Activated CD8-positive, alpha-beta T cell treated with anti-CD3 and anti-CD28 coated beads for 36 hours (primary cell): ENCODE data around the gene TMA7. TPM values are rescaled to one million over a fixed set of nuclear protein-coding genes. Genes with fewer than 3 reads are reported as not detected.

Experiments
- ATAC-seq: fragments of 200-7000 bp; cut with Tn5 transposase; one replicate; pipeline ENCODE4 v1.10.0; 2021; ENCODE audit warnings: mild to moderate bottlenecking, moderate library complexity
- CTCF ChIA-PET: fragments of 350-600 bp; sonication (Branson Sonifier 250); formaldehyde crosslinking; loops from one replicate; lab custom pipeline; 2021; ENCODE audit warnings: antibody characterized with exemption; lab: Charles Lee
- POLR2A ChIA-PET: fragments of 350-600 bp; sonication (Branson Sonifier 250); formaldehyde crosslinking; loops from one replicate; lab custom pipeline; 2021; ENCODE audit warnings: antibody characterized with exemption; lab: Charles Lee
- DNase-seq: peaks from one replicate; pipeline ENCODE4 v3.0.0-alpha.2; 2020
- H3K27ac Mint-ChIP-seq: one replicate; pipeline ENCODE4 v1.8.0; 2021; ENCODE audit warnings: mild to moderate bottlenecking, mixed read lengths
- H3K27me3 Mint-ChIP-seq: one replicate; pipeline ENCODE4 v1.8.0; 2021; ENCODE audit warnings: mixed read lengths
- H3K36me3 Mint-ChIP-seq: one replicate; pipeline ENCODE4 v1.8.0; 2021; ENCODE audit warnings: low read depth, mixed read lengths
- H3K4me1 Mint-ChIP-seq: one replicate; pipeline ENCODE4 v1.8.0; 2021; ENCODE audit warnings: low read depth, mixed read lengths
- H3K4me3 Mint-ChIP-seq: one replicate; pipeline ENCODE4 v1.8.0; 2021; ENCODE audit warnings: mild to moderate bottlenecking, moderate library complexity, mixed read lengths
- H3K9me3 Mint-ChIP-seq: one replicate; pipeline ENCODE4 v1.8.0; 2021; ENCODE audit warnings: mixed read lengths
- intact Hi-C: fragments of 100-400 bp; cut with micrococcal nuclease; formaldehyde crosslinking; loops from one replicate; pipeline ENCODE4 v1.10.0; 2022
- total RNA-seq, 2 experiments: library from RNA; stranded (reverse); gene quantifications; one replicate each; pipeline ENCODE4 v1.2.3, GENCODE V29; 2021
- TF ChIP-seq, protein P1 (sequence below): fragments of 200-600 bp; IDR thresholded peaks from one replicate; pipeline ENCODE4 v1.8.0; 2022; ENCODE audit warnings: antibody characterized with exemption, mild to moderate bottlenecking

TMA7 gene
- total RNA-seq, 2 experiments from 2014 or later = 312 to 334 TPM

DNA sequence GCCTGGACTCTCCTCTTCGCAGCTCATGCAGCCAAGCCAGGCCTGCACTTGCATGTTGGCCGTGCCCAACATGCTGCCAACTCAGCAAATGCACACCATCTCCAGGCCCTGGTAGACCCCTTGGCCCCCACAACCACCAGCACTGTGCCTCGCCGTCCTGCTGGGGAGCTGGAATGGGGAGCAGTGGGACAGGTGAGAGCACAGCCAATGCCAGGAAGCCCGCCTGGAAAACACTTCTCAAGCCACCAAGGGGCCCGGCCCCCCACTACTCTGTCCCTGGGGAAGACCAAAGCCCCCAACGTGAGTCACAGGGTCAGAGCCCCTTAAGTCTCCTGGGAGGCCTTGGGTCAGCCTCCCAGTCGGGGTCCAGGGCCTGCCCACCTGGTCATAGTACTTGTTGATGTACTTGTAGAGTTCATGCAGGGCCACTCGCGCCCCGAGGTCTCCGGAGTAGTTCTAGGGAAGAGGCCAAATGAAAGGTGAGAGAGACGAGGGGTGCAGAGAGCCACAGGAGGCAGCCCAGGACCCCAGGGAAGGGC lies 34.6 kb upstream of the TMA7 start:
- TF ChIP-seq, protein P1, sequence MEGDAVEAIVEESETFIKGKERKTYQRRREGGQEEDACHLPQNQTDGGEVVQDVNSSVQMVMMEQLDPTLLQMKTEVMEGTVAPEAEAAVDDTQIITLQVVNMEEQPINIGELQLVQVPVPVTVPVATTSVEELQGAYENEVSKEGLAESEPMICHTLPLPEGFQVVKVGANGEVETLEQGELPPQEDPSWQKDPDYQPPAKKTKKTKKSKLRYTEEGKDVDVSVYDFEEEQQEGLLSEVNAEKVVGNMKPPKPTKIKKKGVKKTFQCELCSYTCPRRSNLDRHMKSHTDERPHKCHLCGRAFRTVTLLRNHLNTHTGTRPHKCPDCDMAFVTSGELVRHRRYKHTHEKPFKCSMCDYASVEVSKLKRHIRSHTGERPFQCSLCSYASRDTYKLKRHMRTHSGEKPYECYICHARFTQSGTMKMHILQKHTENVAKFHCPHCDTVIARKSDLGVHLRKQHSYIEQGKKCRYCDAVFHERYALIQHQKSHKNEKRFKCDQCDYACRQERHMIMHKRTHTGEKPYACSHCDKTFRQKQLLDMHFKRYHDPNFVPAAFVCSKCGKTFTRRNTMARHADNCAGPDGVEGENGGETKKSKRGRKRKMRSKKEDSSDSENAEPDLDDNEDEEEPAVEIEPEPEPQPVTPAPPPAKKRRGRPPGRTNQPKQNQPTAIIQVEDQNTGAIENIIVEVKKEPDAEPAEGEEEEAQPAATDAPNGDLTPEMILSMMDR = no peak
- Mint-ChIP-seq H3K27ac (no peak overlapping the region), H3K4me1 (no peaks in the 10 kb centered on the region), H3K27me3 (no peaks in the 10 kb centered on the region), H3K9me3 (no peaks in the 10 kb centered on the region), H3K36me3 (no peaks in the 10 kb centered on the region), H3K4me3 (no peak overlapping the region)
- ChIA-PET CTCF (interaction anchor here (1.0 to 12.8 kb wide), 2 partner anchors 29 to 144 kb away, joined by 4 to 312 read pairs; no protein-coding TSS in a partner anchor), POLR2A (no interaction called here)
- DNase-seq (no peak), ATAC-seq (no peak)
- intact Hi-C loops = no loop called here

DNA sequence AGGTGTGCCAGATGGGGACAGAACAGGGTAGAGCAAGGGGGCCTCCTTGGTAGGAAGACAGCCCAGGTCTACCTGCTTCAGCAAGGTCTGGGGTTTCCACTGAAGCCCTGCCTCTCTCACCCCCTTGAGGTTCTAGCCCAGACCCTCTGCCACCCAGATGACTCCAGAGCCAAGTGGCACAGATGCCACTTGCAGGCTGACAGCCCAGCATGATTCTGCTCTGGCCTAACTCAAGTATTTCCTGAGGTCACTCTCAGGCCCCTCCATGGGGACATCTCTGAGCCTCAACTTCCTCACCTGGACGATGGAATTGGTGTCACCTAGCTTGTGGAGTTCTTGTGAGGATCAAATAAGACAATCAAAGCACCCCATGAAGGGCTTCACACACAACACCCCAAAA lies 34.1 kb upstream of the TMA7 start:
- Mint-ChIP-seq H3K4me3 (no peak overlapping the region), H3K9me3 (no peaks in the 10 kb centered on the region), H3K4me1 (no peaks in the 10 kb centered on the region), H3K27me3 (no peaks in the 10 kb centered on the region), H3K36me3 (no peaks in the 10 kb centered on the region), H3K27ac (no peak overlapping the region)
- POLR2A ChIA-PET = no interaction called here
- TF ChIP-seq, protein P1 = no peak
- DNase-seq = no peak
- no peak for ATAC-seq
- intact Hi-C loops = no loop called here
- CTCF ChIA-PET = interaction anchor here (12.8 kb wide), 1 partner anchor 29 kb away, joined by 312 read pairs; no protein-coding TSS in a partner anchor

DNA sequence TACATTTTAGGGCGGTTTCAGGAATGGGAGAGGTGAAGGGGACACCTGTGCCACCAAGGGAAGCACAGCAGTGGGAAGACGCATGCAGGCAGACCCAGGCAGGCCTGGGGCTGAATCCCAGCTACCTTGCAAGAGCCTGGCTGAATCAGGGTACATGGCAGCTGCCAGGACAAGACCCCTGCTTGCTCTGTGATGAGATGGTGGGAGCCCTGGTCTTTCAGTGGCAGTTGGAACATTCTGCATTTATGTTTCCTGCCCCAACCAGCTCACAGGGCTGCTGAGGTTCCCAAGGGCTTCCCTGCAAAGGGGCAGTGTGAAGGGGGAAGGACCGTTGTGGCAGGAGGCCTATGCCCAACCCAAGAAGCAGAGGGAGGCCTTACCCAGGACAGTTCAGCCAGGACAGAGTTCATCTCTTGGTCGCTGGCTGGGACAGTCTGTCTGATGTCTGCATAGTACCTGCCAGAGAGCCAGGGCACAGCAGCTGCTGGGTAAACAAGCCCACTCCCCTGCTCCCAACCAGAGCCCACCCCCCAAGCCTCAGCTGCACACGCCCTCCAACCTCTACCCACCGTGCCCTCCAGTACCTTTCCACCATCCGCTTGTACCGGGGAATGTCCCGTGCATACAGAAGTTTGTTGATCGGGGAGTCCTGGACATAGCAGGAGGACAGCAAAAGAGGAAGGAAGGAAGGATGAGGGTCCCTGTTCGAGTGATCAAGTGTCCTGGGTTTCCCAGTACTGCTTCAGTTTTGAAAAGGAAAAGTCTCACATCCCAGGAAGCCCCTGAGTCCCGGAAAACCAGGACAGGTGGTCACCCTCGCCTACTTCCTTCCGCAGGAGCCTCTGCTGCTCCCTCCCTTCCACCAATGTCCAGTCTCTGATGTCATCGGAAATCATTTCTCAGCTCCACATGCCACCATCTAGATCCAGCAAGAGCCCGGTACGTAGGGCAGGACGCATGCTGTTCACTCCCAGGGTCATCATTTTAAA lies 33.3 kb upstream of the TMA7 start:
- intact Hi-C loops = no loop called here
- ChIA-PET CTCF (interaction anchor here (12.8 kb wide), 1 partner anchor 28 kb away, joined by 312 read pairs; no protein-coding TSS in a partner anchor), POLR2A (no interaction called here)
- ATAC-seq (no peak), DNase-seq (no peak)
- H3K4me1 Mint-ChIP-seq = no peaks in the 10 kb centered on the region
- no peak overlapping the region for H3K27ac Mint-ChIP-seq
- H3K36me3 Mint-ChIP-seq = no peaks in the 10 kb centered on the region
- no peaks in the 10 kb centered on the region for H3K27me3 Mint-ChIP-seq
- no peak overlapping the region for H3K4me3 Mint-ChIP-seq
- TF ChIP-seq, protein P1 = no peak
- H3K9me3 Mint-ChIP-seq = no peaks in the 10 kb centered on the region

DNA sequence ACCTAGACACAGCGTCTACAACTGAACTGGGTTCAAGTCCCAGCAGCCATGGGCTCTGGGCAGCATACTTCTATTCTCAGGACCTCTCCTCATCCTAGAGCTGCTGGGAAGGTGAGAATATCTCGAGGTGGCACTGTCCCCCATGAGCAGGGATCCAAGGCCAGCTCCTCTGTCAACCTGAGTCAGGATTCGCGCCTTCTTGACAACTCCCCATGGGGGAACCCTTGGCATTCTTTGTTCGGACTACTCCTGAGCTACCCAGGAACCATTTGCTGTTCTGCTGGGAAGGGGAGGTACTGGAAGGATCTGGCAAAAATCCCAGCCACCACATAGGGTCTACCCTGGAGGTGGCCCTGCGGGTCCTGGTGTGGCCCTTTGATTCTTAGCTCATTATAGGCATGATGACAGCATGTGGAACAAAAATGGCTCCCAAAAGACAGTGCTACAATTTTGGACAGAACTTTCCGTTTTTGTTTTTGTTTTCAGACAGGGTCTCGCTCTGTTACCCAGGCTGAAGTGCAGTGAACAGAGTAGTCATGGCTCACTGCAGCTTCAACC lies 32.4 kb upstream of the TMA7 start:
- Mint-ChIP-seq H3K4me1 (no peaks in the 10 kb centered on the region), H3K36me3 (no peaks in the 10 kb centered on the region), H3K27ac (no peak overlapping the region), H3K27me3 (no peaks in the 10 kb centered on the region), H3K4me3 (no peak overlapping the region), H3K9me3 (no peaks in the 10 kb centered on the region)
- no peak for ATAC-seq
- intact Hi-C loops = no loop called here
- no peak for DNase-seq
- ChIA-PET POLR2A (no interaction called here), CTCF (interaction anchor here (1.0 to 12.8 kb wide), 3 partner anchors 27 to 141 kb away, joined by 3 to 312 read pairs (median 4); partner anchors contain the start of genes CCDC51 and TMA7)
- TF ChIP-seq, protein P1 = no peak
